GM19239 (cell line): Measurements from ENCODE around the gene POLE.

Experiments used
- DNase-seq: peaks from one replicate; pipeline ENCODE4 v3.0.0; 2011; ENCODE audit warnings: low spot score; ENCODE audit not compliant: insufficient read length
- FAIRE-seq: peaks from 2 replicates; lab custom pipeline; 2011; peaks lifted over from hg19 to GRCh38; lab: Jason Lieb, UNC

POLE gene

GRCh38 chr12:132584429-132584828 lies 102.7 kb downstream of the POLE start:
- no peak for DNase-seq
- FAIRE-seq, result no peak

GRCh38 chr12:132583736-132584135 lies 103.4 kb downstream of the POLE start:
- FAIRE-seq, result no peak
- no peak for DNase-seq

GRCh38 chr12:132583411-132583710 lies 103.8 kb downstream of the POLE start:
- DNase-seq (no peak), FAIRE-seq (no peak)

DNA sequence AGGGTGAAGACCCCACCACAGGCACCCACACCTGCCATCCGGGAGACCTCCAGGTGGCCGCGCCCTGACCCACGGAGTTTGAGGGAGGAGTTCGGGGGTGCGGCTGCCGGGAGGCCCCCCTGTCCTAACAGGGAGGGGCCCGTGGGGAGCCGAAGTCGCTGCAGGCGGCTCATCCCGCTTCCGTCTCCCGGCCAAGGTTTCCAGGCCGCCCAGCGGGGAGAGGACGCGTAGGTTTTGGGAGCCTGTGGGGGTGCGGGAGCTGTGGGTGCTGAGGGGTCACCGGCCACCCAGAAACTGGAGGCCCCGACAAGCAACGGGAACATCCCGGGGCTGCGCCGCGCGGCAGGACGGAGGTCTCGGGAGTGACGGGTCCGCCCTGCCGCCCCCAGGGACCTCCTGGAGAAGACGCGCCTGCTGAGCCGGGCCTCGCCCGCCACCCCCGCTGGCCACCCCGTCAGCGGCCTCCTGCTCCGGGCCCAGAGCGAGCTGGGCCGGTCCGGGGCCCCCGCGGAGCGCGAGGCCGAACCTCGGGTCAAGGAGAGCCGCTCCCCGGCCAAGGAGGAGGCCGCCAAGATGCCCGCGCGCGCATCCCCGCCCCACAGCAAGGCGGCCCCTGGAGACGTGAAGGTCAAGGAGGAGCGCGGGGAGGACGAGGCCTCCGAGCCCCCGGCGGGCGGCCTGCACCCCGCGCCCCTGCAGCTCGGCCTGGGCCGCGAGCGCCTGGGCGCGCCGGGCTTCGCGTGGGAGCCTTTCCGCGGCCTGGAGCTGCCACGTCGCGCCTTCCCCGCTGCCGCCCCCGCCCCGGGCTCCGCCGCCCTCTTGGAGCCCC lies 104.3 kb downstream of the POLE start:
- DNase-seq (no peak), FAIRE-seq (no peak)

DNA sequence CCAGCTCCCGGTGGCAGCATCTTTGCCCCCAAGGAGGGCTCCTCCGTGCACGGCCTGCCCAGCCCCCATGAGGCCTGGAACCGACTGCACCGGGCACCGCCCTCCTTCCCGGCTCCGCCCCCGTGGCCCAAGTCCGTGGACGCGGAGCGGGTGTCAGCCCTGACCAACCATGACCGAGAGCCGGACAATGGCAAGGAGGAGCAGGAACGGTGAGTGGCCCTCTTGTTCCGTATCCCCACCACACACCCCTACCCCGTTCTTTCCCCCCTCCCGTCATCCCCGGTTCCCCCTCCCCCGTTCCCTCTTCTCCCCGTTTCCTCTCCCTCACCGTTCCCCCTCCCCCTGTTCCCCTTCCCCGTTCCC lies 105.1 kb downstream of the POLE start:
- DNase-seq (no peak), FAIRE-seq (no peak)

DNA sequence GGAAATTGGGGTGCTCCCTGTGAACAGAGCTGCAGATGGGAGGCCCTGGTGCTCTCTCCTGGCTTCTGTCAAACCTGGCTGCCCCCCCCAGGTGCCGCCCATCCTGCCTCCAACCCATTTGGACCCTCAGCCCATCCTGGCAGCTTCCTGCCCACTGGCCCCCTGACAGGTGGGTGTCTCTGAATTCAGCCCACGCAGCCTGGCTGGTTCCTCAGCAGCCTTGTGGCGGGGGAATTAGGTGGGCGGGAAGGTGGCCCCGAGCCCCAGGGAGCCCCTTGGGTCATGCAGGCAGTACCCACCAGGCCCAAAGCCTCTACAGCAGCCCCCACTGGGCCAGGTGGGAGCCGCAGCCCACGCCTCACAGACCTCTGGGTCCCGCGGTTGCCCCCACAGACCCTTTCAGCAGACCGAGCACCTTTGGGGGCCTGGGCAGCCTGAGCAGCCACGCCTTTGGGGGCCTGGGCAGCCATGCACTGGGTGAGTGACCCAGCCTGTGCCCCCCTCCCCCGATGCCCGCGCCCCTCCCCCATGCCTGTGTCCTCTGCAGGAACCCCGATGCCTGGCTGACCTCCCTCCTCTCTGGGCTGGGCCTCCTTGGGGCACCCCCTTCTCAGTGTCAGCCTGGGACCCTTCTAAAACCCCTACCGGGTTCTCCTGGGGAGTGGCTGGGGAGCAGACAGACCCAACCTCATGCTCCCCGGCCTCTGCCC lies 105.6 kb downstream of the POLE start:
- no peak for FAIRE-seq
- DNase-seq, result no peak

DNA sequence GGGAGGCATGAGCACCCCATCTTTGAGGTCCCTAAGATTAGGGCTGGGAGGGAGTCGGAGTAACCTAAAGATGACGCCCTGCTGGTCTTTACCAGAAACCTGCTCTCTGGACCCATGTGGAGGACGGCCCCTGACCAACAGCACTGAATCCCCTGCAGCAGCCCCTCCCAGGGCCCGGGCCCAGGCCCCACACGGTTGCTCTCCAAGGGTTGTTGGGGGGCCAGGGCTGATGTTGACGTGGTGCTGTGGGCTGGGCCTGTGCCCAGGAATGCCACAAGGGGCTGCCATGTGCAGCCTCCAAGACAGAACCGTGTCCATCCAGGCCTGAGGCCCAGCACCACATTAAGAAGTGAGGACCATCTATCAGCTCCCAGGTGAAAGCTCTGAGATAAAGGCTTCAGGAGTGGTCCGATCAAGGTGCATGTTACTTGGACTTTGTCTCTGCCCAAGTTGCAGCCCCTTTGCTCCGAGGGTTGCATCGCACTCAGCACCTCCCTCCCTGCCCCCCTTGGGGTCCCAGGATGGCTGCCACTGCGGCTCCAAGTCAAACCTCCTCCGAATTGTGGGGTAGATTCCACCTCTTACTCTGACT lies 106.3 kb downstream of the POLE start:
- DNase-seq, result no peak
- FAIRE-seq, result no peak

GRCh38 chr12:132579744-132580143 lies 107.4 kb downstream of the POLE start:
- FAIRE-seq (no peak), DNase-seq (no peak)

GRCh38 chr12:132578826-132579225 lies 108.3 kb downstream of the POLE start:
- no peak for FAIRE-seq
- DNase-seq, result no peak

DNA sequence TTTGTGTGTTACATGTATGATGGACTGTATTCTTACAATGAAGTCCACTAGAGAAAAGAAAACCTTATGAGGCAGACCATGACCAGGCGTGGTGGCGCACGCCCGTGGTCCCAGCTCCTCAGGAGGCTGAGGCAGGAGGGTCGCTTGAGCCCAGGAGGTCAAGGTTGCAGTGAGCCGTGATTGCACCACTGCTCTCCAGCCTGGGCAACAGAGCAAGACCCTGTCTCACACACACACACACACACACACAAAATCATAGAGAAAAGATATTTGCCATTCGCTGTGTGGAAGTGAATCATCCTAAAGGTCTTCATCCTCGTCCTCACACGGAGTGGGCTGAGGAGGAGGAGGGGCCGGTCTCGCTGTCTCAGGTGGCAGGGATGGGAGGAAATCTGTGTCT lies 109.0 kb downstream of the POLE start:
- FAIRE-seq, result no peak
- no peak for DNase-seq

DNA sequence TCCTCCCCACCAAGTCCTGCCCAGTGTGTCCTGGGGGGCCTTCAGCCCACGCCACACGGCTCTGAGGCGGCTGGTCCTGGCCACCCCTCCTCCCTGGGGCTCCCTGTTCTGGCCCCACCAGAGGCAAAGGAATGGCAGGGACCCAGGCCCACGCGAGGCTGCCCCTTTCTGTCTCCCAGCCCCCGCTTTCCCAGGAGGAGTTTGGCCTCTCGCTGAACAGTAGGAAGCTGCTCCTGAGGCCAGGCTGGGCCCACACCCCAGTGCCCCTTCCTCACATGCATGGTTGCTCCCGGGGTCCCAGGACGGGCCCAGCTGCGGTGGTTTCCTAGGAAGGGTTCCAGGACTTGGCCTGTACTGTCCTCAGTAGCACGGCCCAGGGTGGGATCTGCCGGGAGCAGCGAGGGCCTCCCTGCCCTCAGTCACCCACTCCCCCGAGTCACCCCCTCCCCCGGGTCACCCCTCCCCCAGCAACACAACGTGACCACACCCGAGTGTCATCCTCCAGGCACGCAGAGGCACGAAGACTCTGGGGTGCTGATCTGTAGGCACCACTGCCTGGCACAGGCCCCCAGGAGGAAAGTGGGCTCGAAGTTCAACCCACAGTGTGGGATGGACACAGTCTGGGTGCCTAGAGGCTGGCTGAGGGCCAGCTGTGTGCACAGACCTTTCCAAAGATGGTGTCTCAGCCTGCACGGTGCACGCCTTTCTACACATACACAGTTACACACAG lies 109.8 kb downstream of the POLE start:
- FAIRE-seq, result no peak
- DNase-seq, result no peak

DNA sequence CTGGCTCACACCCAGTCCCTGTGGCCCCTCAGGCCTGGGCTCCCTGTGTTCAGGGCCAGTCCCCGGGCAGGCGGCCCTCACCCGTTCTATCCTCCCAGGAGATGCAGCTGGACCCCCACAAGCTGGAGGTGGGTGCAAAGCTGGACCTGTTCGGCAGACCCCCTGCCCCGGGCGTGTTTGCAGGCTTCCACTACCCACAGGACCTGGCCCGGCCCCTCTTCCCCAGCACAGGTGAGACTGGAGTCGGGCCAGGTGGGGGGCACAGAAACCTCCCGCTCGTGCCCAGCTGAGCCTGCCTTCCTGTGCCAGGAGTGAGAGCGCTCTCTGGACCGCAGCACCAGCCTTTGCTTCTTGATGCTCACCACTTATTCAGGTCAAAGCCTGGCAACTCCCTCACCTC lies 110.4 kb downstream of the POLE start:
- DNase-seq (no peak), FAIRE-seq (no peak)

DNA sequence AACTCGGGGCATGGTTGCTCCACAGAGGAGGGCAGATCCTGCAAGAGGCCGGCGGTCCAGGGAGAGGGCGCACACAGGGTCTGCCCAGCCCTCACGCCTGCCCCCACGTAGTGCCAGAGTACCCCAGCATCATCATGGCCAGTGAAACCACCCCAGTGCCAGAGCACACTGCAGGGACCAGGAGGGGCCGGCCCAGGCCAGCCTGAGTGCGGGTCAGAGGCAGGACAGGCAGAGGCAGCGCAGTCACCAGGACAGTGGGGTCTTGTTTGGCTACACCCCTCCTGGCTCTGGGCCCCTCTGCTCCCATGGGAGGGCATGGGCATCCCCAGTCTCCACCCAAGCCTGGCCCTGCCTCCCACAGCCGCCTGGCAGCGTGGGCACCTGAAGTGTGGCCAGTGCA lies 111.5 kb downstream of the POLE start:
- DNase-seq (no peak), FAIRE-seq (no peak)

- no peak for FAIRE-seq
- DNase-seq, result no peak
These were observed 112.7 kb downstream of the POLE start for GRCh38 chr12:132574271-132574996.
